ENCODE results near the gene EEF1AKMT4.

DNA sequence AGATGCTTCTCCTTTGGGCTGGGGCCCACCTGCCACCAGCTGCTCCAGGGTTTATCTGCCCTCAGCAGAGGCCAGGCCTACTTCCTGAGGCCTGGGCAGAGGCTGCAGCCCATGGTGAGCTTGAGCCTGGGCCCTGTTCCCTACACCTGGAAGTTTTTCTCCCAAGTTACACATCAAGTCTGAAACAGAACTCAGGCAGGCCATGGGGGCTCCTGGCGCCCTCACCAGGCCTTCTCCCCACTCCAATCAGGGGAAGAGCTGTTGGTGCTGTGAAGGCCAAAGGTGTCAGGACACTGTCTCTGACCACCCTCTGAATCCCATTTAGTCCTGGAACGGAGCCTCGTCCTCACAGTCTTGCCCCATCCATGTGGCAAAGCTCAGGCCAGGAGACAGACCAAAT is 12.8 kb upstream of the EEF1AKMT4 start:
- TF ChIP-seq POLR2A (IDR thresholded peaks at IDR 0.05; ENCODE audit: low read length) = no peak
- no peak for TF ChIP-seq GATA1 (IDR thresholded peaks at IDR 0.05; ENCODE audit: low read depth, low read length)
